GM21515 (cell line): ENCODE measurements around the gene LRRC8A.

Source experiments
- ATAC-seq: cut with Tn5 transposase; IDR thresholded peaks from one replicate; pipeline ENCODE4 v1.9.1; 2021; ENCODE audit not compliant: unreplicated experiment

Gene LRRC8A

DNA sequence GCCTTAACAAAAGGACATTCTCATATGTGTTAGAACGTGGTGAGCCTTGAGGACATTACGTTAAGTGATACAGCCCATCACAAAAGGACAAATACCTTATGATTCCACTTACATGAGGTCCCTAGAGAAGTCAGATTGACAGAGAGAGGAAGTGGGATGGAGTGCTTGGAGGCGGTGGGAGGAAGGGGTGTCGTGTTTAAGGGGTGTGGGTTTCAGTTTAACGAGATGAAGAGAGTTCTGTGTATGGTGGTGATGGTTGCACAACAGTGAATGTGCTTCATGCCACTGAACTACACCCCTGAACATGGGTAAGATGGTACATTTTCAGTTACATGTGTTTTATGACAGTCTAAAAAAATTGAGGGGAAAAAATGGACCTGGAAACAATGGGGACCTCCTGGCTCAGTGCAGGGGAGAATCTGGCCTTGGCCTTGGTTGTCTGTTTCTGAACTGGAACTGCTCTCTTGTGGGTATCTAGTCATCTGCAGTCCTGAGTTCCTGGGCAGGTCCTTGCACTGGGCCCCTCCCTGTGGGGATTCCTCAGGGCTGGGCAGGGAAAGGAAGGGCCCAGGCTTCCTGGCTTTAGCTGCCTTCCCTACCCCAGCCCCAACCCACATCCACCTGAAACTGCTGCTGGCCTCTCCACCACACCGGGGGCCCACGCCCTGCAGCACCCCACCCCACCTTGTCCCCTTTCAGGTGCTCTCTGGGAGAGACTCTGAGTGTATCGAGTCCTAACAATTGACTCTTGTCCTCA, 17.8 kb downstream of the LRRC8A start:
- no peak for ATAC-seq

DNA sequence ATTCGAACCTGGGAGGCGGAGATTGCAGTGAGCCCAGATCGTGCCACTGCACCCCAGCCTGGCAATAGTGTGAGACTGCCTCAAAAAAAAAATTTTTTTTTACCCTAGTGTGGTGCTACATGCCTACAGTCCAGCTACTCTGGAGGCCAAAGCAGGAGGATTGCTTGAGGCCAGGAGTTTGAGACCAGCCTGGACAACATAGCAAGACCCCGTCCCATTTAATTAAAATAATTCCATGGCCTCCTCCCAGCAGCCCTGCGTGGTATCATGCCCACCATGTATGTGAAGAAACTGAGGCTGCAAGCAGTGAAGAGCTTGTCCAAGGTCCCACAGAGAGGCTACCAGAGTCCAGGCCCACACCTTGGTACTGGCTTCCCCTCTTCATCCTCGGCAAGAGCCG, 19.4 kb downstream of the LRRC8A start:
- no peak for ATAC-seq

DNA sequence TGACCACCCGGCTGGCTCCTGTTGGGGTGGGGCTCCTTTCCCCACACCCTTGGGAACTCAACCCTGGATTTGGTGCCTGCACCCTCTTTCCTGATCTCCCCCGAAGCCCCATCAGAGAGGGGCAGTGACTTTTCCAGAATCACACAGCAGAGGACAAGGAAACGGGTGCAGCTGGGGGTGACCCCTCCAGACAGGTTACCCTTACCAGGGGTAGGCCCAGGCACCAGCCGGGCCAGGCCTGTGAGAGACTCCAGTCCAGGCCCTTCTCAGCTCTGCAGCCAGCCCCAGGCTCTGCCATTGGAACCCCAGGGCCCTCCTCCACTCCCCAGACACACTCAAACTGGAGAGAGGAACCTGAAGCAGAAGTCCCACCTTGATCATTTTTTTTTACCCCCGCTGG, 19.9 kb downstream of the LRRC8A start:
- ATAC-seq = peak; percentile 13

DNA sequence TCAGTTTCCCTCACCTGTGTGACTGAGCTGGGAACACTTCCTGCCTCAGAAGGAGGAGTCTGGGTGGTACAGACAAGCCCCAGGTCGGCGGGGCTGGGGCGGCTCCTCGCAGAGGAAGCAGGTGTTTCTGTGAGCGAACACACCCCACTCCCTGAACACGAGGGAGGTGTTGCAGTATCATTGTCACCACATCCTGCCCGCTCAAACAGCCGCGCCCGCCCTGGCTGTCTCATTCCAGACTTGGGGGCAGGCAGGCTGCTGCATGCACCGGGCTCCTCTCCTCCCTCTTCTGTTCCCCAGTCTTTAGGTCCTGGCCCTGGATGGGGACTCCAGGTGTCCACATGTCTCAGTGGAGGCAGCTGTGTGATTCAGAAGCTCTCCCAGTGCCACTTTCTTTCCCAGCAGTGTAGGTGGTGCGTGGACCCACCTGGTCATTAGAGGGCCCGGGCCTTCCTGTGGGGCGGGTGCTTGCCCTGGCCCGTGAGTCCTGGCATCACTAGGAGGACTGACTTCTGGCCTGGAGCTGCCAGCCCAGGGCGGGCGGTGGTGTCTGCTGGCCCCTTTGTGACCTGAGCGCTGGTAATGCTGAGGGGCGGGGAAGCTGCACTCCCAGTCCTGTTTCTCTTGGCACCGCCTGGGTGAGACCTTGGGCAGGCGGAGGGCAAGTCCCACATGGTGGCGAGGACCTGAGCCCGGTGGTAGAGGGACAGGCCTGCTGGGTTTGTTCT, 20.6 kb downstream of the LRRC8A start:
- ATAC-seq = peak; percentile 79

DNA sequence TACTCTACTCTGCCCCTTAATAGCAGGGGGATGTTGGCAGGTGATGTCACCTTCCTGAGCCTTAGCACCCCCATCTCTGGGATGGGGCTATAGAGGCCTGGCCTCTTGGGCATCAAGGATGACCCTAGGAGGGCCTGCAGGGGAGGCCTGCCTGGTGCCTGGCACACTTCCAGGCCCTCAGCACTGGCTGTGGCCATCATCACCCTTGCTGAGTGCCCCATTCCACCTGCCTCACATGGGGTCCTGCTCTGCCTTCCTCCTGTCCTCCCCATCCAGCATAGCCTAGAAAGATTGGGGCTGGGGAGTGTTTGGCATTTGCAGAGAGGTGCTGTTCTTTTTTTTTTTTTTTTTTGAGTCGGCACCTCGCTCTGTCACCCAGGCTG, 21.1 kb downstream of the LRRC8A start:
- ATAC-seq = no peak

DNA sequence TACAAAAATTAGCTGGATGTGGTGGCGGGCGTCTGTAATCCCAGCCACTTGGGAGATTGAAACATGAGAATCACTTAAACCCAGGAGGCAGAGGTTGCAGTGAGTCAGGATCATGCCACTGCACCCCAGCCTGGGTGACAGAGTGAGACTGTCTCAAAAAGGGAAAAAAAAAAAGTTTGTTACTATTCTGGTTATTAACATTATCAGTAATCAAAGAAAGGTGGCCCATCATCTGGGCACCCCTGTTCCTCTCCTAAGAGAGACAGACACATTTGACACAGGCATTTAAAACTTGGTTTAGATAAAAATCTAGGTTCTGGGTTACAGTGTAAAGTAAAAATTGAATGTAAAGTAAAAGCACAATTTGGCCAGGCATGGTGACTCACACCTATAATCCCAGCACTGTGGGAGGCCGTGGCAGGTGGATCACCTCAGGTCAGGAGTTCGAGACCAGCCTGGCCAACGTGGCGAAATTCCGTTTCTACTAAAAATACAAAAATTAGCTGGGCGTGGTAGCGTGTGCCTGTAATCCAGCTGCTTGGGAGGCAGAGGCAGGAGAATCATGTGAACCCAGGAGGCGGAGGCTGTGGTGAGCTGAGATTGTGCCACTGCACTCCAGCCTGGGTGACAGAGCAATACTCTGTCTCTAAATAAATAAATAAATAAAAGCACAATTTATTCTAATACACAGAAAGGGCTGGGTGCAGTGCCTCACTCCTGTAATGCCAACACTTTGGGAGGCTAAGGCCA, 22.1 kb downstream of the LRRC8A start:
- no peak for ATAC-seq

DNA sequence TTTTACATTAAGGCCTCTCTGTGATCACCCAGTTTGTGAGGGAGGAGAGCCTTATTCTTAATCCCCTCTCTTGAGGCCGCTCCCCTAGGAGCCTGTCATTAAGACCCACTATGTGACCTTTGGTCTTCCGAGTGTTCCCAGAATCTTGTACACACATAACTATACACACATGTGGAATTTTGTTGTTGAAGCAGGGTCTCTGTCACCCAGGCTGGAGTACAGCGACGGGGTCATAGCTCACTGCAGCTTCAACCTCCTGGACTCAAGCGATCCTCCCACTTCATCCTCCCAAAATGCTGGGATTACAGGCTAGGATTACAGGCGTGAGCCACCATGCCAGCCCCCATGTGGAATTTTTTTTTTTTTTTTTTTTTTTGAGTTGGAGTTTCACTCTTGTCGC, 24.0 kb downstream of the LRRC8A start:
- ATAC-seq = no peak

DNA sequence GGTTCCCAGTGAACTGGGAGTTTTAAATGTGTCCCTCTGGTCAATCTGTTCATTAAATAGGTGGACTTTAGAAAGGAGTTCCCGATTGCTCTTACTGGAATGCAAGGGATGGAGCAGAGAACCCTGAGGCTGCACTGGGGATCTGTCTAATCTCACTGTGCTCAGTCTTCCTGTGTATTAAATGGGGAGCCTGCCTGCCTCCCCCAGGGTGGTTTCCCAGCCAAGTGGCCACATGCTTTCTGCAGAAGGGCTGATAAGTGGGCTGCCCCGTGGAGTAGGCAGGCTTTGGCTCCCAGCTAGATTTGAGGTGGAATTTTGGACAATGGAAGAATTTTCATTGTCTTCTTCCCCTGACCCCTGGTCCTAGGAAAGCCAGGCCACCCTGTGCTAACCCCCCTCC, 24.8 kb downstream of the LRRC8A start:
- ATAC-seq = no peak

DNA sequence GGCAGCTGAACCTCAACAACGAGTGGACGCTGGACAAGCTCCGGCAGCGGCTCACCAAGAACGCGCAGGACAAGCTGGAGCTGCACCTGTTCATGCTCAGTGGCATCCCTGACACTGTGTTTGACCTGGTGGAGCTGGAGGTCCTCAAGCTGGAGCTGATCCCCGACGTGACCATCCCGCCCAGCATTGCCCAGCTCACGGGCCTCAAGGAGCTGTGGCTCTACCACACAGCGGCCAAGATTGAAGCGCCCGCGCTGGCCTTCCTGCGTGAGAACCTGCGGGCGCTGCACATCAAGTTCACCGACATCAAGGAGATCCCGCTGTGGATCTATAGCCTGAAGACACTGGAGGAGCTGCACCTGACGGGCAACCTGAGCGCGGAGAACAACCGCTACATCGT, 26.4 kb downstream of the LRRC8A start:
- ATAC-seq = no peak

DNA sequence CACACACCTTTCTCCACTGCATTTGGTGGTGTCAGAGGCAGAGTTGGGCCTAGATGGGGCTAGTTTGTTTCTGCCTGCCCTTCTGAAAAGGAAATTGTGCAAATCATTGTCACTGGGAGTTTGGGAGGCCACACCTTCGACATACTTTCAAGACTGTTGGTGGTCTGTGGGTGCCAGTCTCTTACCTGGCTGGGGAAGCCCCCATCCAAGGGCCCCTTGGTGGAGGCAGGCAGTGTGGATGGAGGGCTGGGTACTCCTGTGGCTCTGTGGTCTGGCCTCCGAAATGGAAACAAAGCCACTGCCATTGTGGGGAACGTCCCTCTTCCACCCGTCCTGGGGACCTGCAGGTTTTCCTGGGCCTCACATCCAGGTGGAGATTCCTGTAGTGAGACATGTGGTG, 27.9 kb downstream of the LRRC8A start:
- no peak for ATAC-seq

DNA sequence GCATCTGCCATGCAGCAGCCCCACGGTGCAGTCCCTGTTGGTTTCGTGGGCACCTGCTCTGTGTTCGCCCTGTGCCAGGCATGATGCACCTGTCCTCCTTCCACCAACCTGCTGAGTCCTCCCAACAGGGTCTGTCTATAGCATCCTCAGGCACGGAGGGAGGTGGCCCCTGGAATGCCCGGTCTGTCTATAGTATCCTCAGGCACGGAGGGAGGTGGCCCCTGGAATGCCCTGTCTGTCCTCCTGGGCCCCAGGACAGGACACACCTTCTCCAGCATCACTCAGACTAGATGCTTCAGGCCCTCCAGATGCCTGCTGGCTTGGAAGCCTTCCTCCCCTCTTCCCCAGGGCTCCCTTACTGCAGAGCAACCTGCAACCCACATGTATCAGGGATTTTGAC, 29.0 kb downstream of the LRRC8A start:
- ATAC-seq = no peak

DNA sequence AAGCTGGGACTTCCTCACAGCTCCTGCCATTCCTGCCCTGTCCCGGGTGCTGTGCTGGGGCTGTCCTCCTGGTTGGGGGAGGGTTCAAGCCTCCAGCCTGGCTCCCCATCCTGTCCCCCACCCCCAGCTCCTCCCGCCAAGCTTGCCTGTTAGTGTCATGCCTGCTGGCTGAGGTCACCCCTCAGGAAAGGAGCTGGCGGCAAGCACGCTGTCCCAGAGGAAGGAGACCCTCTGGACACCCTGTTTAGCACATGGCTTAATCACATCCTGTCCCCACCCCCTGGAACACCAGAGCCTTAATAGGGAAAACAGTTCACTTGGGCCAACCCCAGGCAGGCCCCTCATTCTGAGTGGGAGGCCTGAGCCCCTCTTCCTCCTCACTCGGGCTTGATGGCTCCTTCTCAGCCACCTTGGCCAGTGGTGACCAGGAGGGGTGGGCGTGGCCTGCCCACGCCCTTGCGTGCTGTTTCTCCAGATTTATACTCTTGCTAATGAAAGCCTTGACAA, 29.6 kb downstream of the LRRC8A start:
- no peak for ATAC-seq

DNA sequence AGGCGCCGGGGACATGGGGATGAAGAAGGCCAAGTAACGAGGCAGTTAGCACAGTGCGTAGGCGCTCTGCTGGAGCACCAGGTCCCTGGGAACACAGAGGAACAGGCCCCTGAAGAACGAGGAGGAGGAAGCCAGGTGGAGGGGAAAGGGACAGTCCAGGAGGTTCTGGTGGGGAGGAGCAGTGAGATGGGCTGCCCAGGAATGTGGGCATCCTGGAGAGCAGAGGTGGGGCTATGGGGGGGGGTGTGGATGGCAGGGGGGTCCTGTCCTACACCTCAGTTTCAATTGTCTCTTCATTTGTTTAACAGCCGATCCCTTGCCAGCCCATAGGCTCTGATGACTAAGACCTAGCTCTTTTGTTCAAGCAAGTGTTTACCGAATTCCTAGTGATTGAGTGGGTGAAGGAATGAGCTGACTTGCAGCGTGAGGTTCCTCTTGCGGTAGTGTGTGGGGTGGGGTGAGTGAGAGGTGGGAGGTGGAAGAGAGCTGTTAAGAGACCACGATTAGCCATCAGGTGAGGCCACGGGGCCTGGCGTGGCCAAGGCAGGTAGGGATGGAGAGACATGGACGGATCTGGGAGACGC, 30.4 kb downstream of the LRRC8A start:
- ATAC-seq = no peak

DNA sequence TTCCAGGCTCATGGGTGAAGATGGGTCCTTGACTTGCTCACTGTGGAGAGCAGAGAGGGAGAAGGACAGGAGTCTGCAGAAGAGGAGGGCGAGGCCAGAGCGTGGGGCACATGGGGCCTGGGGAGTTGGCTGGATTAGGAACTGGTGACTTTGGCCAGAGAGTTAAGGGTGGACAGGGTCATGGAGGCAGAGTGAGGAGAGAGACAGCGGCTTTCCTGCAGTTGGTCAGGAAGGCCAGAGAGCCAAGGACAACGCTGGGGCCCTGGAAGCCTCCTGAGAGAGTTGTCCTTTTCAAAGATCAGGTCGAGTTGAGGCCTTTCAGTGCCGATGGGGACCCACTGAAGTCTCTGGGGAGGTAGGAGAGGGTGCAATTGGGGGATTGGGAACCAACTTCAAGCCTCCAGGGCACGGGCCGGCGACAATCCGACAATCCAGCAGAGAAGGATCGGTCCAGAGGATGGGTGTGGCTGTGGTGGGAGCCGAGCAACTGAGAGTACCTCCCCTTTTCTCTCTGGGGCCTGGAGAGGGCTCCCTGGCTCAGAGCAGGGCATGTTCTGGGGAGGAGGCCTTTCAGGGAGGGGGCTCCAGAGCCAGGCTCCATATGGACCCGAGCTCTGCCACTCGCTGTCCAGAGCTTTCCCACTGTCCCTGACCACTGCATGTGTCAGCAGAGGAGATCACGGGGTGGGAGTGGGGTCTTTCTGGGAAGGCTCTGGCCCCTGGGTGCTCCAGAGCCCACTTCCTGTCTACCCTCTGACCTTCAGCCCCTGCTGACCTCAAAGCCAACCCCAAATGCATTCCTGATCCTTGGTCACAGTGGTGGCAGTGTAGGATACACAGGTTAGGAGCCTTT, 31.3 kb downstream of the LRRC8A start:
- no peak for ATAC-seq

DNA sequence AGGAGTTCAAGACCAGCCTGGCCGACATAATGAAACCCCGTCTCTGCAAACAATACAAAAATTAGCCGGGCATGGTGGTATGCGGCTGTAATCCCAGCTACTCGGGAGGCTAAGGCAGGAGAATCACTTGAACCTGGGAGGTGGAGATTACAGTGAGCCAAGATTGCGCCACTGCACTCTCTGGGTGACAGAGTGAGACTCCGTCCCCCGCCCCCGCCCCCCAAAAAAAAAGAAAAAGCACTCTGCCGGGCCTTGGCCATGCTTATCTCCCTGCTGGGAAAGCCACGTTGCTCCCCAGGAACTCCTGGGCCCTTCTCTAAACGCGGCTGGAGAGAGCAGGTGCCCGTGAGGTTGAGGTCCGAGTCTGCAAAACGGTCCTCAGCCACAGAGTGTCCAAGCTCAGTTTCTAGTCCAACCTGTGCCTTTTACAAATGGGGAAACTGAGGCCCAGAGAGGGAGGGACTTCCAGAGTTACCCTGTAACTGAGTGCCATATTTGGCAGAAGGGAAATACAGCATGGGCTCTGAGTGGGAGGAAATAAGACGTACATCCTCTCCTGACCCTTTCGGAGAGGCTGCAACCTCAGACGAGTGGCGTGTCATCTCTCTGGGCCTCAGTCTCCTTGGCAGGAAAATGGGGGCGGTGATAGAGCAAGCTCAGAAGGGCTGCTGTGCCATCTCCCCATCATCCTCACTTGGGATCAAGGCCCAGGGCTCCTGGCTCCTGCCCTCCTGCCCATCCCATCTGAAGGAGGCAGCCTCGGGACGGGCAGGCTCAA, 32.3 kb downstream of the LRRC8A start:
- no peak for ATAC-seq

DNA sequence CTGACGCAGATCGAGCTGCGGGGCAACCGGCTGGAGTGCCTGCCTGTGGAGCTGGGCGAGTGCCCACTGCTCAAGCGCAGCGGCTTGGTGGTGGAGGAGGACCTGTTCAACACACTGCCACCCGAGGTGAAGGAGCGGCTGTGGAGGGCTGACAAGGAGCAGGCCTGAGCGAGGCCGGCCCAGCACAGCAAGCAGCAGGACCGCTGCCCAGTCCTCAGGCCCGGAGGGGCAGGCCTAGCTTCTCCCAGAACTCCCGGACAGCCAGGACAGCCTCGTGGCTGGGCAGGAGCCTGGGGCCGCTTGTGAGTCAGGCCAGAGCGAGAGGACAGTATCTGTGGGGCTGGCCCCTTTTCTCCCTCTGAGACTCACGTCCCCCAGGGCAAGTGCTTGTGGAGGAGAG, 34.3 kb downstream of the LRRC8A start:
- no peak for ATAC-seq

DNA sequence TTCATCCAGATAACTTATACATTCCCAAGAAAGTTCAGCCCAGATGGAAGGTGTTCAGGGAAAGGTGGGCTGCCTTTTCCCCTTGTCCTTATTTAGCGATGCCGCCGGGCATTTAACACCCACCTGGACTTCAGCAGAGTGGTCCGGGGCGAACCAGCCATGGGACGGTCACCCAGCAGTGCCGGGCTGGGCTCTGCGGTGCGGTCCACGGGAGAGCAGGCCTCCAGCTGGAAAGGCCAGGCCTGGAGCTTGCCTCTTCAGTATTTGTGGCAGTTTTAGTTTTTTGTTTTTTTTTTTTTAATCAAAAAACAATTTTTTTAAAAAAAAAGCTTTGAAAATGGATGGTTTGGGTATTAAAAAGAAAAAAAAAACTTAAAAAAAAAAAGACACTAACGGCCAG, 34.8 kb downstream of the LRRC8A start:
- ATAC-seq = no peak

DNA sequence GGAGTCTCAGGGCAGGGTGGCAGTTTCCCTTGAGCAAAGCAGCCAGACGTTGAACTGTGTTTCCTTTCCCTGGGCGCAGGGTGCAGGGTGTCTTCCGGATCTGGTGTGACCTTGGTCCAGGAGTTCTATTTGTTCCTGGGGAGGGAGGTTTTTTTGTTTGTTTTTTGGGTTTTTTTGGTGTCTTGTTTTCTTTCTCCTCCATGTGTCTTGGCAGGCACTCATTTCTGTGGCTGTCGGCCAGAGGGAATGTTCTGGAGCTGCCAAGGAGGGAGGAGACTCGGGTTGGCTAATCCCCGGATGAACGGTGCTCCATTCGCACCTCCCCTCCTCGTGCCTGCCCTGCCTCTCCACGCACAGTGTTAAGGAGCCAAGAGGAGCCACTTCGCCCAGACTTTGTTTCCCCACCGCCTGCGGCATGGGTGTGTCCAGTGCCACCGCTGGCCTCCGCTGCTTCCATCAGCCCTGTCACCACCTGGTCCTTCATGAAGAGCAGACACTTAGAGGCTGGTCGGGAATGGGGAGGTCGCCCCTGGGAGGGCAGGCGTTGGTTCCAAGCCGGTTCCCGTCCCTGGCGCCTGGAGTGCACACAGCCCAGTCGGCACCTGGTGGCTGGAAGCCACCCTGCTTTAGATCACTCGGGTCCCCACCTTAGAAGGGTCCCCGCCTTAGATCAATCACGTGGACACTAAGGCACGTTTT, 35.4 kb downstream of the LRRC8A start:
- ATAC-seq = no peak

DNA sequence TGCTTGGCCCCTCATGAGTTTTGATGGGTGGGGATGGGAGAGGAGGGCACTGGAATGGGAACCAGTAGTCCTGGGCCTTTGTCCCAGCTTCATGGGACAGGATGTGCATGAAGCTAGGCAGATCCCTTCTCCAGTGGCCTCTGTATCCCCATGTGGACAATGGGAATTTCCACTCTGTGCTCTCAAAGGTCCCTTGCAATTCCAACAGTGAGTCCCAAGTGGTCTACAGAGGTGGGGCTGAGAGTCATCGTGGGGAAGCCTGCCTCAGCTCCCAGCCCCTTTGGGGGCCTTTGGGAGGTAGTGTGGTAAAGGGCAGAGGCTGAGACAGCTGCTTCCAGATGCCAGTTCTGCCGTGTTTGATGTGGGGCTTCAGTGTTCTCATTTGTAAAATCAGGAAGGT, 37.0 kb downstream of the LRRC8A start:
- ATAC-seq = no peak
